Measurements from ENCODE around the gene PGF.
"Not testable (repeated sequence)": the region's sequence is repeated elsewhere in the genome, so short reads cannot be mapped to it uniquely, and the experiment has no call there.

DNA sequence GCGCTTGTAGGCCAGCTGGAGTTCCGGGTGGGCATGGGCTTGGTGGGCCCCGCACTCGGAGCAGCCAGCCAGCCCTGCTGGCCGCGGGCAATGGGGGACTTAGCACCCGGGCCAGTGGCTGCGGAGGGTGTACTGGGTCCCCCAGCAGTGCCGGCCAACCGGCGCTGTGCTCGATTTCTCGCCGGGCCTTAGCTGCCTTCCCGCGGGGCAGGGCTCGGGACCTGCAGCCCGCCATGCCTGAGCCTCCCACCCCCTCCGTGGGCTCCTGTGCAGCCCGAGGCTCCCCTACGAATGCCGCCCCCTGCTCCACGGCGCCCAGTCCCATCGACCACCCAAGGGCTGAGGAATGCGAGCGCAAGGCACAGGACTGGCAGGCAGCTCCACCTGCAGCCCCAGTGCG is 38.8 kb upstream of the PGF start:
- not testable (repeated sequence) for TF ChIP-seq BHLHE40 (IDR thresholded peaks at IDR 0.05; ENCODE audit: borderline replicate concordance); LEF1 (IDR thresholded peaks at IDR 0.05; ENCODE audit: borderline replicate concordance); ELF4 (IDR thresholded peaks at IDR 0.05); FOXM1 (IDR thresholded peaks at IDR 0.05; ENCODE audit: borderline replicate concordance); SP1 (IDR thresholded peaks at IDR 0.05); FOXA1 (IDR thresholded peaks at IDR 0.05); TARDBP (IDR thresholded peaks at IDR 0.05); SUZ12 (IDR thresholded peaks at IDR 0.05); FOXK2 (IDR thresholded peaks at IDR 0.05); HDGF (IDR thresholded peaks at IDR 0.05; ENCODE audit: borderline replicate concordance); CTBP1 (IDR thresholded peaks at IDR 0.05; ENCODE audit: borderline replicate concordance); L3MBTL2 (conservative IDR thresholded peaks at IDR 0.05); ZNF384 (IDR thresholded peaks at IDR 0.05)
- TF ChIP-seq, protein P1, sequence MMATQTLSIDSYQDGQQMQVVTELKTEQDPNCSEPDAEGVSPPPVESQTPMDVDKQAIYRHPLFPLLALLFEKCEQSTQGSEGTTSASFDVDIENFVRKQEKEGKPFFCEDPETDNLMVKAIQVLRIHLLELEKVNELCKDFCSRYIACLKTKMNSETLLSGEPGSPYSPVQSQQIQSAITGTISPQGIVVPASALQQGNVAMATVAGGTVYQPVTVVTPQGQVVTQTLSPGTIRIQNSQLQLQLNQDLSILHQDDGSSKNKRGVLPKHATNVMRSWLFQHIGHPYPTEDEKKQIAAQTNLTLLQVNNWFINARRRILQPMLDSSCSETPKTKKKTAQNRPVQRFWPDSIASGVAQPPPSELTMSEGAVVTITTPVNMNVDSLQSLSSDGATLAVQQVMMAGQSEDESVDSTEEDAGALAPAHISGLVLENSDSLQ (IDR thresholded peaks at IDR 0.05), result not testable (repeated sequence)
